ENCODE results near the gene LDLRAD4.

Gene LDLRAD4

GRCh38 chr18:13449651-13450050 is 231.1 kb downstream of the LDLRAD4 start:
- DNase-seq (ENCODE audit: low spot score): no peak

- no peak for DNase-seq (ENCODE audit: low spot score)
Measured at GRCh38 chr18:13450289-13451212, 232.0 kb downstream of the LDLRAD4 start.

- no peak for DNase-seq (ENCODE audit: low spot score)
Measured at GRCh38 chr18:13451213-13451540, 232.6 kb downstream of the LDLRAD4 start.

- DNase-seq (ENCODE audit: low spot score): no peak
Measured at GRCh38 chr18:13451661-13452387, 233.3 kb downstream of the LDLRAD4 start.

GRCh38 chr18:13452388-13452811 is 233.8 kb downstream of the LDLRAD4 start:
- DNase-seq (ENCODE audit: low spot score): no peak

- DNase-seq (ENCODE audit: low spot score): no peak
Measured at GRCh38 chr18:13452871-13453680, 234.5 kb downstream of the LDLRAD4 start.

GRCh38 chr18:13453714-13454113 is 235.2 kb downstream of the LDLRAD4 start:
- no peak for DNase-seq (ENCODE audit: low spot score)

- DNase-seq (ENCODE audit: low spot score): no peak
Measured at GRCh38 chr18:13454363-13455150, 236.0 kb downstream of the LDLRAD4 start.

GRCh38 chr18:13455471-13455870 is 236.9 kb downstream of the LDLRAD4 start:
- no peak for DNase-seq (ENCODE audit: low spot score)

- DNase-seq (ENCODE audit: low spot score): no peak
Measured at GRCh38 chr18:13455960-13456481, 237.5 kb downstream of the LDLRAD4 start.

GRCh38 chr18:13456736-13457271 is 238.2 kb downstream of the LDLRAD4 start:
- DNase-seq (ENCODE audit: low spot score): no peak

- no peak for DNase-seq (ENCODE audit: low spot score)
Measured at GRCh38 chr18:13457327-13457726, 238.8 kb downstream of the LDLRAD4 start.

- no peak for DNase-seq (ENCODE audit: low spot score)
Measured at GRCh38 chr18:13460946-13461345, 242.4 kb downstream of the LDLRAD4 start.

- DNase-seq (ENCODE audit: low spot score): no peak
Measured at GRCh38 chr18:13461469-13461868, 242.9 kb downstream of the LDLRAD4 start.

GRCh38 chr18:13461936-13462335 is 243.4 kb downstream of the LDLRAD4 start:
- DNase-seq (ENCODE audit: low spot score): no peak

- no peak for DNase-seq (ENCODE audit: low spot score)
Measured at GRCh38 chr18:13462686-13463085, 244.1 kb downstream of the LDLRAD4 start.

GRCh38 chr18:13463526-13464210 is 245.1 kb downstream of the LDLRAD4 start:
- no peak for DNase-seq (ENCODE audit: low spot score)

- DNase-seq (ENCODE audit: low spot score): no peak
Measured at GRCh38 chr18:13464432-13465123, 246.0 kb downstream of the LDLRAD4 start.

- DNase-seq (ENCODE audit: low spot score): no peak
Measured at GRCh38 chr18:13465124-13465446, 246.5 kb downstream of the LDLRAD4 start.

GRCh38 chr18:13465476-13465875 is 246.9 kb downstream of the LDLRAD4 start:
- no peak for DNase-seq (ENCODE audit: low spot score)
